Parathyroid adenoma (tissue), 2 donors: Measurements from ENCODE around the gene ADGRG6.

ENCODE experiments used
- H2AFZ ChIP-seq: fragments of 300-600 bp; sonication (generic); one replicate; pipeline ENCODE4 v1.7.0; 2017; ENCODE audit warnings: antibody characterized with exemption, mild to moderate bottlenecking
- H3K27ac ChIP-seq: fragments of 300-600 bp; sonication (generic); one replicate; pipeline ENCODE4 v1.7.0; 2017
- H3K27me3 ChIP-seq: fragments of 300-600 bp; sonication (generic); one replicate; pipeline ENCODE4 v1.7.0; 2017; ENCODE audit warnings: low read length; ENCODE audit not compliant: control insufficient read depth, insufficient read depth
- H3K36me3 ChIP-seq: fragments of 300-600 bp; sonication (generic); one replicate; pipeline ENCODE4 v1.7.0; 2017; ENCODE audit warnings: low read length; ENCODE audit not compliant: control insufficient read depth, insufficient read depth
- H3K4me1 ChIP-seq: fragments of 300-600 bp; sonication (generic); one replicate; pipeline ENCODE4 v1.7.0; 2017; ENCODE audit warnings: control low read depth
- H3K4me2 ChIP-seq: fragments of 300-600 bp; sonication (generic); one replicate; pipeline ENCODE4 v1.7.0; 2017; ENCODE audit warnings: low read length
- H3K4me3 ChIP-seq: fragments of 300-600 bp; sonication (generic); one replicate; pipeline ENCODE4 v1.7.0; 2017; ENCODE audit warnings: low read depth, low read length
- H3K79me2 ChIP-seq: fragments of 300-600 bp; sonication (generic); one replicate; pipeline ENCODE4 v1.7.0; 2017; ENCODE audit warnings: control low read depth
- H3K9ac ChIP-seq: fragments of 300-600 bp; sonication (generic); one replicate; pipeline ENCODE4 v1.7.0; 2017; ENCODE audit warnings: mild to moderate bottlenecking
- H3K9me3 ChIP-seq: fragments of 300-600 bp; sonication (generic); one replicate; pipeline ENCODE4 v1.7.0; 2017; ENCODE audit warnings: low read length; ENCODE audit not compliant: control insufficient read depth
- CTCF ChIP-seq: fragments of 300-600 bp; sonication (generic); IDR thresholded peaks from one replicate; pipeline ENCODE4 v1.7.0; 2017; ENCODE audit warnings: antibody characterized with exemption, mild to moderate bottlenecking
- donor health status: primary hyperparathyroidism.

ADGRG6 gene

DNA sequence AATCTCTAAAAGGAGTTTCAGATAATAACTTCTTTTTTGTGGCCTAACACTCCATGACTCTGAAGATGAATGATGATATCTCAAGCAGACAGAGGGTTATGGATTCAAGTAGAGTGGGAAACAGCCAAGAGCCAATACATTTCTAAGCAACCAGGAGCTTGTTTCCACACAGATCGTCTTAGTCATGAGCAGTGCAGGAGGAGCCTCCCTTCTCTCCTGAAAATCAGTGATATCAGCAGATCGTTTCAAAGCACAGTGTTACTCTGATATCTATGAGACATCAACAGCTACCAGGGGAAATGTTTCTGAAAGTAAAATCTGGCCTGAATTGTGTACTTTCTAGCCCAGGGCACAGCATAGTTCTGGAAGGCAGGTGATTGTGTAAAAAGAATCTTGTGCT lies 11.5 kb downstream of the ADGRG6 start:
- H3K27me3 ChIP-seq, result no peaks in the 10 kb centered on the region
- no peaks in the 10 kb centered on the region for H3K79me2 ChIP-seq
- no peaks in the 10 kb centered on the region for H3K9me3 ChIP-seq
- H3K27ac ChIP-seq, result no peak overlapping the region
- H3K36me3 ChIP-seq, result no peaks in the 10 kb centered on the region
- TF ChIP-seq CTCF, result no peak
- H3K4me3 ChIP-seq, result no peak overlapping the region
- H3K4me1 ChIP-seq, result no peaks in the 10 kb centered on the region
- no peak overlapping the region for H2AFZ ChIP-seq
- no peak overlapping the region for H3K9ac ChIP-seq
- H3K4me2 ChIP-seq, result no peak overlapping the region

- no peaks in the 10 kb centered on the region for H3K9me3 ChIP-seq
- no peaks in the 10 kb centered on the region for H3K36me3 ChIP-seq
- H3K9ac ChIP-seq, result no peak overlapping the region
- H3K79me2 ChIP-seq, result no peaks in the 10 kb centered on the region
- no peaks in the 10 kb centered on the region for H3K27me3 ChIP-seq
- no peak overlapping the region for H3K4me3 ChIP-seq
- no peak overlapping the region for H3K27ac ChIP-seq
- TF ChIP-seq CTCF, result no peak
- H3K4me1 ChIP-seq, result no peaks in the 10 kb centered on the region
- H2AFZ ChIP-seq, result no peak overlapping the region
- H3K4me2 ChIP-seq, result no peak overlapping the region
Observed at GRCh38 chr6:142316791-142317368, 15.1 kb downstream of the ADGRG6 start.

- Histone ChIP-seq H3K9ac (no peak overlapping the region), H3K4me1 (no peaks in the 10 kb centered on the region)
Observed at GRCh38 chr6:142318714-142319113, 16.9 kb downstream of the ADGRG6 start.

DNA sequence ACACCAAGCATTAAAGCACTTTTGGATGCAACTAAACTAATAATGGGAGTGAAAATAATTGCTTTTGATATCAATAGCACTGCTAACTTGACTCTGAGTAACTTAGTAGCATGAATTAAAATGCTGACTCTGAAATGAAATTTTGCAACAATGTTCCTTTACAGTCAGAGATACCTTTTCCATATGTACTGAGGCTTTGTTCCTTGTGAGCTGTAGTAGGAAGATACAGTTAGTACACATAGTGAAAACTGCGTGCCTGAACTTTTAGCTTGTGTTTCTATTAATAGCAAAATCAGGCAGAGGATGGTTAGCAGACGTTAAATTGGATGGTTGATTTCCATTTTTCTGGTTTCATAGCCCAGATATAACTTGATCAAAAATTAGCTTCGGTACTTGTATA lies 18.6 kb downstream of the ADGRG6 start:
- no peak overlapping the region for H2AFZ ChIP-seq
- H3K36me3 ChIP-seq, result no peaks in the 10 kb centered on the region
- H3K4me1 ChIP-seq, result no peaks in the 10 kb centered on the region
- no peak for TF ChIP-seq CTCF
- no peak overlapping the region for H3K9ac ChIP-seq
- H3K4me2 ChIP-seq, result no peak overlapping the region
- H3K79me2 ChIP-seq, result no peaks in the 10 kb centered on the region
- H3K27ac ChIP-seq, result no peak overlapping the region
- H3K9me3 ChIP-seq, result no peaks in the 10 kb centered on the region
- H3K4me3 ChIP-seq, result no peak overlapping the region
- no peaks in the 10 kb centered on the region for H3K27me3 ChIP-seq

More at GRCh38 chr6:142318714-142319113, 16.9 kb downstream of the ADGRG6 start:
- no peaks in the 10 kb centered on the region for H3K36me3 ChIP-seq
- no peaks in the 10 kb centered on the region for H3K27me3 ChIP-seq
- no peak overlapping the region for H3K4me2 ChIP-seq
- H3K4me3 ChIP-seq, result no peak overlapping the region
- H3K27ac ChIP-seq, result no peak overlapping the region
- H3K79me2 ChIP-seq, result no peaks in the 10 kb centered on the region
- no peaks in the 10 kb centered on the region for H3K9me3 ChIP-seq
- TF ChIP-seq CTCF, result no peak
- H2AFZ ChIP-seq, result no peak overlapping the region

- no peaks in the 10 kb centered on the region for H3K27me3 ChIP-seq
- H2AFZ ChIP-seq, result no peak overlapping the region
- no peak overlapping the region for H3K9ac ChIP-seq
- no peaks in the 10 kb centered on the region for H3K4me1 ChIP-seq
- no peak for TF ChIP-seq CTCF
- H3K27ac ChIP-seq, result no peak overlapping the region
- no peak overlapping the region for H3K4me3 ChIP-seq
- H3K4me2 ChIP-seq, result no peak overlapping the region
- H3K79me2 ChIP-seq, result no peaks in the 10 kb centered on the region
- no peaks in the 10 kb centered on the region for H3K36me3 ChIP-seq
- no peaks in the 10 kb centered on the region for H3K9me3 ChIP-seq
Observed at GRCh38 chr6:142321451-142321850, 19.6 kb downstream of the ADGRG6 start.
